ENCODE measurements around the gene CHRNG. TPM values are rescaled to one million over a fixed set of nuclear protein-coding genes. Genes with fewer than 3 reads are reported as not detected.

The CHRNG gene
- total RNA-seq, 2 donors from 2014 or later = not detected

GRCh38 chr2:232493701-232494474 lies 45.6 kb upstream of the CHRNG start:
- Histone ChIP-seq H3K27ac (ENCODE audit: low read depth, low read length) (no peak overlapping the region), H3K36me3 (ENCODE audit: control insufficient read depth, insufficient read depth, low read length) (no peaks in the 10 kb centered on the region), H3K9me3 (ENCODE audit: control insufficient read depth, low read length) (no peaks in the 10 kb centered on the region), H3K9ac (ENCODE audit: extremely low read depth, low read length, poor library complexity, severe bottlenecking) (no peak overlapping the region), H3K27me3 (ENCODE audit: control insufficient read depth, insufficient read depth, low read length, poor library complexity, severe bottlenecking) (peaks cover 15% of the 10 kb centered on the region), H3K4me3 (ENCODE audit: low read length) (no peak overlapping the region), H3K4me1 (ENCODE audit: control insufficient read depth, insufficient read depth, low read length) (no peaks in the 10 kb centered on the region)
- TF ChIP-seq CTCF (conservative IDR thresholded peaks at IDR 0.05) = no peak
- H3K9me3 Mint-ChIP-seq = no peaks in the 10 kb centered on the region
- peaks cover 27% of the 10 kb centered on the region for H3K27me3 Mint-ChIP-seq (ENCODE audit: insufficient read depth)
- peaks cover 11% of the 10 kb centered on the region for H3K4me1 Mint-ChIP-seq
- 80 to 89% methylated on average over 6 to 10 of the region's 10 CpGs for WGBS, 2 experiments (ENCODE audit: insufficient coverage in 1 of 2, insufficient read length in 1 of 2)
- H3K4me3 Mint-ChIP-seq = no peak overlapping the region
- no peak overlapping the region for H3K27ac Mint-ChIP-seq
- DNase-seq = peak; percentile 53
- no peaks in the 10 kb centered on the region for H3K36me3 Mint-ChIP-seq (ENCODE audit: low read depth)

- H3K36me3 ChIP-seq (ENCODE audit: control insufficient read depth, insufficient read depth, low read length) = no peaks in the 10 kb centered on the region
- H3K27me3 ChIP-seq (ENCODE audit: control insufficient read depth, insufficient read depth, low read length, poor library complexity, severe bottlenecking) = peaks cover 8% of the 10 kb centered on the region
- WGBS, 2 experiments (ENCODE audit: insufficient coverage in 1 of 2, insufficient read length in 1 of 2) = 93 to 100% methylated on average over 1 to 5 of the region's 5 CpGs
- no peak overlapping the region for H3K27ac Mint-ChIP-seq
- H3K9me3 Mint-ChIP-seq = no peaks in the 10 kb centered on the region
- no peaks in the 10 kb centered on the region for H3K4me1 ChIP-seq (ENCODE audit: control insufficient read depth, insufficient read depth, low read length)
- no peak for TF ChIP-seq CTCF (conservative IDR thresholded peaks at IDR 0.05)
- no peak overlapping the region for H3K4me3 Mint-ChIP-seq
- no peaks in the 10 kb centered on the region for H3K9me3 ChIP-seq (ENCODE audit: control insufficient read depth, low read length)
- no peak overlapping the region for H3K4me3 ChIP-seq (ENCODE audit: low read length)
- no peak overlapping the region for H3K27ac ChIP-seq (ENCODE audit: low read depth, low read length)
- no peak overlapping the region for H3K9ac ChIP-seq (ENCODE audit: extremely low read depth, low read length, poor library complexity, severe bottlenecking)
- peaks cover 25% of the 10 kb centered on the region for H3K27me3 Mint-ChIP-seq (ENCODE audit: insufficient read depth)
- H3K4me1 Mint-ChIP-seq = peaks cover 9% of the 10 kb centered on the region
- no peaks in the 10 kb centered on the region for H3K36me3 Mint-ChIP-seq (ENCODE audit: low read depth)
- DNase-seq = peak; percentile 35
These were observed 45.0 kb upstream of the CHRNG start for GRCh38 chr2:232494542-232494941.

GRCh38 chr2:232495292-232495691 lies 44.2 kb upstream of the CHRNG start:
- TF ChIP-seq CTCF (conservative IDR thresholded peaks at IDR 0.05) = no peak

More at GRCh38 chr2:232495292-232495691, 44.2 kb upstream of the CHRNG start:
- Mint-ChIP-seq H3K4me1 (peaks cover 6% of the 10 kb centered on the region), H3K36me3 (ENCODE audit: low read depth) (no peaks in the 10 kb centered on the region), H3K27me3 (ENCODE audit: insufficient read depth) (peaks cover 24% of the 10 kb centered on the region), H3K4me3 (no peak overlapping the region), H3K27ac (no peak overlapping the region), H3K9me3 (no peaks in the 10 kb centered on the region)
- no peaks in the 10 kb centered on the region for H3K9me3 ChIP-seq (ENCODE audit: control insufficient read depth, low read length)
- no peak for DNase-seq
- 92 to 100% methylated on average over 6 to 7 of the region's 7 CpGs for WGBS, 2 experiments (ENCODE audit: insufficient coverage in 1 of 2, insufficient read length in 1 of 2)
- H3K27me3 ChIP-seq (ENCODE audit: control insufficient read depth, insufficient read depth, low read length, poor library complexity, severe bottlenecking) = peaks cover under 1% of the 10 kb centered on the region
- H3K9ac ChIP-seq (ENCODE audit: extremely low read depth, low read length, poor library complexity, severe bottlenecking) = no peak overlapping the region
- H3K4me1 ChIP-seq (ENCODE audit: control insufficient read depth, insufficient read depth, low read length) = no peaks in the 10 kb centered on the region
- no peaks in the 10 kb centered on the region for H3K36me3 ChIP-seq (ENCODE audit: control insufficient read depth, insufficient read depth, low read length)
- H3K27ac ChIP-seq (ENCODE audit: low read depth, low read length) = no peak overlapping the region
- H3K4me3 ChIP-seq (ENCODE audit: low read length) = no peak overlapping the region

Data from endodermal cell (in vitro differentiated cells).